H7 (cell line): ENCODE measurements around the gene CYP26C1. TPM values are rescaled to one million over a fixed set of nuclear protein-coding genes. Genes with fewer than 3 reads are reported as not detected.

ENCODE experiments used
- DNase-seq: peaks from one replicate; pipeline ENCODE4 v3.0.0; 2012
- H3K27me3 ChIP-seq: 2 replicates; pipeline ENCODE4 v1.6.0; 2011; ENCODE audit warnings: mild to moderate bottlenecking, low read length; ENCODE audit not compliant: control insufficient read depth, insufficient read depth
- H3K36me3 ChIP-seq: replicated peaks from 2 replicates; pipeline ENCODE4 v1.5.1; 2011; ENCODE audit warnings: low read length; ENCODE audit not compliant: control insufficient read depth, insufficient read depth
- H3K4me3 ChIP-seq: 2 replicates; pipeline ENCODE4 v1.5.1; 2011; ENCODE audit warnings: low read depth, mild to moderate bottlenecking, control low read depth, low read length, moderate library complexity; ENCODE audit not compliant: insufficient read depth
- total RNA-seq: library from RNA; depleted of rRNA; stranded (reverse); fragments of >200 nt; shearing (Covaris generic); gene quantifications from 2 replicates; pipeline ENCODE4 v1.2.3, GENCODE V29; 2014

CYP26C1 gene
- total RNA-seq, 1 experiment from 2014 or later: 0.28 TPM

GRCh38 chr10:93060887-93061593, 442 bp downstream of the CYP26C1 start:
- H3K27me3 ChIP-seq: peaks cover 82% of the 10 kb centered on the region
- H3K36me3 ChIP-seq: no peaks in the 10 kb centered on the region
- peak overlapping the region; percentile 34; the same call in 1 of the 2 replicates for H3K4me3 ChIP-seq
- DNase-seq: peak; percentile 57

GRCh38 chr10:93061594-93062513, 1.3 kb downstream of the CYP26C1 start:
- peaks cover 90% of the 10 kb centered on the region for H3K27me3 ChIP-seq
- H3K36me3 ChIP-seq: no peaks in the 10 kb centered on the region
- peak; percentile 55 for DNase-seq
- H3K4me3 ChIP-seq: peak overlapping the region; percentile 32

GRCh38 chr10:93062514-93063143, 2.0 kb downstream of the CYP26C1 start:
- Histone ChIP-seq H3K4me3 (peak overlapping the region; percentile 32), H3K27me3 (peaks cover 97% of the 10 kb centered on the region), H3K36me3 (no peaks in the 10 kb centered on the region)
- peak; percentile 91 for DNase-seq

- peak; percentile 61 for DNase-seq
- Histone ChIP-seq H3K4me3 (peak overlapping the region; percentile 32), H3K36me3 (no peaks in the 10 kb centered on the region), H3K27me3 (peaks cover 100% of the 10 kb centered on the region)
Observed at GRCh38 chr10:93063144-93063976, 2.8 kb downstream of the CYP26C1 start.

GRCh38 chr10:93063977-93064660, 3.5 kb downstream of the CYP26C1 start:
- H3K36me3 ChIP-seq: no peaks in the 10 kb centered on the region
- peak; percentile 26 for DNase-seq
- H3K27me3 ChIP-seq: peaks cover 100% of the 10 kb centered on the region
- H3K4me3 ChIP-seq: no peak overlapping the region

GRCh38 chr10:93064874-93065660, 4.5 kb downstream of the CYP26C1 start:
- Histone ChIP-seq H3K27me3 (peaks cover 100% of the 10 kb centered on the region), H3K4me3 (no peak overlapping the region), H3K36me3 (no peaks in the 10 kb centered on the region)
- no peak for DNase-seq

GRCh38 chr10:93065675-93066543, 5.3 kb downstream of the CYP26C1 start:
- Histone ChIP-seq H3K36me3 (no peaks in the 10 kb centered on the region), H3K4me3 (peak overlapping the region; percentile 26), H3K27me3 (peaks cover 100% of the 10 kb centered on the region)
- DNase-seq: peak; percentile 89

GRCh38 chr10:93066544-93066913, 5.9 kb downstream of the CYP26C1 start:
- peaks cover 100% of the 10 kb centered on the region for H3K27me3 ChIP-seq
- H3K4me3 ChIP-seq: no peak overlapping the region
- peak; percentile 55 for DNase-seq
- no peaks in the 10 kb centered on the region for H3K36me3 ChIP-seq

GRCh38 chr10:93067443-93068365, 7.1 kb downstream of the CYP26C1 start:
- H3K27me3 ChIP-seq: peaks cover 100% of the 10 kb centered on the region
- H3K36me3 ChIP-seq: no peaks in the 10 kb centered on the region
- peak overlapping the region; percentile 27 for H3K4me3 ChIP-seq
- peak; percentile 20 for DNase-seq

- Histone ChIP-seq H3K27me3 (peaks cover 100% of the 10 kb centered on the region), H3K4me3 (peak overlapping the region; percentile 27), H3K36me3 (no peaks in the 10 kb centered on the region)
- DNase-seq: peak; percentile 89
Observed at GRCh38 chr10:93068411-93069244, 8.0 kb downstream of the CYP26C1 start.

GRCh38 chr10:93069245-93069561, 8.6 kb downstream of the CYP26C1 start:
- no peak overlapping the region for H3K4me3 ChIP-seq
- DNase-seq: no peak
- H3K36me3 ChIP-seq: no peaks in the 10 kb centered on the region
- H3K27me3 ChIP-seq: peaks cover 100% of the 10 kb centered on the region
